H1 (cell line): Measurements from ENCODE around the gene DNAL1. TPM values are rescaled to one million over a fixed set of nuclear protein-coding genes. Genes with fewer than 3 reads are reported as not detected.

Experiments used
- CBX5 ChIP-seq: fragments of 300-800, 300-1000 bp; sonication (generic); IDR thresholded peaks from 2 replicates; pipeline ENCODE4 v1.7.1; 2016; ENCODE audit warnings: antibody characterized with exemption, low read length, low read depth
- CEBPB ChIP-seq: IDR thresholded peaks from 2 replicates; pipeline ENCODE4 v1.6.1; 2012; ENCODE audit warnings: low read depth, low read length
- FOSL1 ChIP-seq: IDR thresholded peaks from 2 replicates; pipeline ENCODE4 v1.6.1; 2011; ENCODE audit warnings: mild to moderate bottlenecking, low read depth, low read length, moderate library complexity; ENCODE audit not compliant: insufficient read depth
- GTF2F1 ChIP-seq: IDR thresholded peaks from 2 replicates; pipeline ENCODE4 v1.6.1; 2012; ENCODE audit warnings: low read depth, low read length, improper control_type of control experiment, borderline replicate concordance
- KDM1A ChIP-seq: fragments of 200-600, 300-600 bp; sonication (generic); IDR thresholded peaks from 2 replicates; pipeline ENCODE4 v1.7.1; 2016; ENCODE audit warnings: mild to moderate bottlenecking, low read length, borderline replicate concordance
- NANOG ChIP-seq: IDR thresholded peaks from 2 replicates; pipeline ENCODE4 v1.6.1; 2011; ENCODE audit warnings: low read length, low read depth, mild to moderate bottlenecking, inconsistent platforms; ENCODE audit not compliant: insufficient read depth, poor library complexity, severe bottlenecking
- POLR2AphosphoS5 ChIP-seq: IDR thresholded peaks from 2 replicates; pipeline ENCODE4 v1.6.1; 2011; ENCODE audit warnings: low read depth, low read length
- SAP30 ChIP-seq: fragments of 300-600 bp; sonication (generic); IDR thresholded peaks from 2 replicates; pipeline ENCODE4 v1.7.1; 2012; ENCODE audit warnings: low read length, moderate library complexity, mild to moderate bottlenecking, inconsistent platforms; ENCODE audit not compliant: insufficient read depth, insufficient replicate concordance
- ZNF274 ChIP-seq: IDR thresholded peaks from 2 replicates; pipeline ENCODE4 v1.7.0; 2012; ENCODE audit warnings: low read length, borderline replicate concordance; ENCODE audit errors: extremely low read depth
- polyA plus RNA-seq, 7 experiments: library from polyadenylated mRNA; depleted of rRNA in 3 of 7; stranded (reverse) in 5 of 7; unstranded in 2 of 7; fragments of >200 nt in 5 of 7; fragments of 200-250 nt in 2 of 7; gene quantifications; 1 replicate in 5 of 7; 2 replicates in 1 of 7; 4 replicates in 1 of 7; pipeline versions ENCODE4 v1.2.1 to v1.2.3, GENCODE V29; 2011 to 2013; ENCODE audit warnings: missing spikeins in 2 of 7, mixed read lengths in 2 of 7
- total RNA-seq: library from RNA; stranded (reverse); fragmentation: NEBNext Ultra II Directional; extraction: Animal tissue kit (Norgen Biotek cat#: 25700); gene quantifications from 2 replicates; pipeline ENCODE4 v1.2.1, GENCODE V29; 2021
- TF ChIP-seq, protein P1 (sequence below): fragments of 300-600 bp; sonication (generic); IDR thresholded peaks from 2 replicates; pipeline ENCODE4 v1.7.1; 2012; ENCODE audit warnings: low read length, moderate library complexity, mild to moderate bottlenecking, inconsistent platforms; ENCODE audit not compliant: insufficient replicate concordance
- TF ChIP-seq, protein P2 (sequence below): IDR thresholded peaks from 2 replicates; pipeline ENCODE4 v1.6.1; 2011; ENCODE audit warnings: low read depth, mild to moderate bottlenecking, low read length; ENCODE audit not compliant: insufficient read depth

The DNAL1 gene
- total and polyA plus RNA-seq, 2 of the 8 experiments (the other 6 are each of a cell fraction or from before 2014, with no cell fraction given), result 2.8 to 16.8 TPM

DNA sequence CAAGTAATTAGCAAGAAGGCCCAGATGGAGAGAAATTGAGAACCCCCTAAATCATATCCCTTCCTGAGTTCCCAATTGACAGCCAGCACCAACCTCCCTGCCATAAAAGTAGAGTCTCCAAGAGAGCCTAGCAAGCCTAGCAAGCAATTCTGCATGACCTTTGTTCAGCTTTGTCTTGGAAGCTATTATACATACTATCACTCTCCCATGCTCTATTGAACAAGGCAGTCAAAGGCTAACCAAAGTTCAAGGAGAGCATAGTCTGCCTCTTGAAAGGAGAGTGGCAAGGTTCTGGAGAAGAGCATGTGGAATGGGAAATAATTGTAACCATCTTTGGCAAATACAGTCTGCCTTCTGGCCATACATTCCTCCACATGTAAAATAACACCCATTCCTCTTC is 45.3 kb upstream of the DNAL1 start (continued):
- TF ChIP-seq, protein P1, sequence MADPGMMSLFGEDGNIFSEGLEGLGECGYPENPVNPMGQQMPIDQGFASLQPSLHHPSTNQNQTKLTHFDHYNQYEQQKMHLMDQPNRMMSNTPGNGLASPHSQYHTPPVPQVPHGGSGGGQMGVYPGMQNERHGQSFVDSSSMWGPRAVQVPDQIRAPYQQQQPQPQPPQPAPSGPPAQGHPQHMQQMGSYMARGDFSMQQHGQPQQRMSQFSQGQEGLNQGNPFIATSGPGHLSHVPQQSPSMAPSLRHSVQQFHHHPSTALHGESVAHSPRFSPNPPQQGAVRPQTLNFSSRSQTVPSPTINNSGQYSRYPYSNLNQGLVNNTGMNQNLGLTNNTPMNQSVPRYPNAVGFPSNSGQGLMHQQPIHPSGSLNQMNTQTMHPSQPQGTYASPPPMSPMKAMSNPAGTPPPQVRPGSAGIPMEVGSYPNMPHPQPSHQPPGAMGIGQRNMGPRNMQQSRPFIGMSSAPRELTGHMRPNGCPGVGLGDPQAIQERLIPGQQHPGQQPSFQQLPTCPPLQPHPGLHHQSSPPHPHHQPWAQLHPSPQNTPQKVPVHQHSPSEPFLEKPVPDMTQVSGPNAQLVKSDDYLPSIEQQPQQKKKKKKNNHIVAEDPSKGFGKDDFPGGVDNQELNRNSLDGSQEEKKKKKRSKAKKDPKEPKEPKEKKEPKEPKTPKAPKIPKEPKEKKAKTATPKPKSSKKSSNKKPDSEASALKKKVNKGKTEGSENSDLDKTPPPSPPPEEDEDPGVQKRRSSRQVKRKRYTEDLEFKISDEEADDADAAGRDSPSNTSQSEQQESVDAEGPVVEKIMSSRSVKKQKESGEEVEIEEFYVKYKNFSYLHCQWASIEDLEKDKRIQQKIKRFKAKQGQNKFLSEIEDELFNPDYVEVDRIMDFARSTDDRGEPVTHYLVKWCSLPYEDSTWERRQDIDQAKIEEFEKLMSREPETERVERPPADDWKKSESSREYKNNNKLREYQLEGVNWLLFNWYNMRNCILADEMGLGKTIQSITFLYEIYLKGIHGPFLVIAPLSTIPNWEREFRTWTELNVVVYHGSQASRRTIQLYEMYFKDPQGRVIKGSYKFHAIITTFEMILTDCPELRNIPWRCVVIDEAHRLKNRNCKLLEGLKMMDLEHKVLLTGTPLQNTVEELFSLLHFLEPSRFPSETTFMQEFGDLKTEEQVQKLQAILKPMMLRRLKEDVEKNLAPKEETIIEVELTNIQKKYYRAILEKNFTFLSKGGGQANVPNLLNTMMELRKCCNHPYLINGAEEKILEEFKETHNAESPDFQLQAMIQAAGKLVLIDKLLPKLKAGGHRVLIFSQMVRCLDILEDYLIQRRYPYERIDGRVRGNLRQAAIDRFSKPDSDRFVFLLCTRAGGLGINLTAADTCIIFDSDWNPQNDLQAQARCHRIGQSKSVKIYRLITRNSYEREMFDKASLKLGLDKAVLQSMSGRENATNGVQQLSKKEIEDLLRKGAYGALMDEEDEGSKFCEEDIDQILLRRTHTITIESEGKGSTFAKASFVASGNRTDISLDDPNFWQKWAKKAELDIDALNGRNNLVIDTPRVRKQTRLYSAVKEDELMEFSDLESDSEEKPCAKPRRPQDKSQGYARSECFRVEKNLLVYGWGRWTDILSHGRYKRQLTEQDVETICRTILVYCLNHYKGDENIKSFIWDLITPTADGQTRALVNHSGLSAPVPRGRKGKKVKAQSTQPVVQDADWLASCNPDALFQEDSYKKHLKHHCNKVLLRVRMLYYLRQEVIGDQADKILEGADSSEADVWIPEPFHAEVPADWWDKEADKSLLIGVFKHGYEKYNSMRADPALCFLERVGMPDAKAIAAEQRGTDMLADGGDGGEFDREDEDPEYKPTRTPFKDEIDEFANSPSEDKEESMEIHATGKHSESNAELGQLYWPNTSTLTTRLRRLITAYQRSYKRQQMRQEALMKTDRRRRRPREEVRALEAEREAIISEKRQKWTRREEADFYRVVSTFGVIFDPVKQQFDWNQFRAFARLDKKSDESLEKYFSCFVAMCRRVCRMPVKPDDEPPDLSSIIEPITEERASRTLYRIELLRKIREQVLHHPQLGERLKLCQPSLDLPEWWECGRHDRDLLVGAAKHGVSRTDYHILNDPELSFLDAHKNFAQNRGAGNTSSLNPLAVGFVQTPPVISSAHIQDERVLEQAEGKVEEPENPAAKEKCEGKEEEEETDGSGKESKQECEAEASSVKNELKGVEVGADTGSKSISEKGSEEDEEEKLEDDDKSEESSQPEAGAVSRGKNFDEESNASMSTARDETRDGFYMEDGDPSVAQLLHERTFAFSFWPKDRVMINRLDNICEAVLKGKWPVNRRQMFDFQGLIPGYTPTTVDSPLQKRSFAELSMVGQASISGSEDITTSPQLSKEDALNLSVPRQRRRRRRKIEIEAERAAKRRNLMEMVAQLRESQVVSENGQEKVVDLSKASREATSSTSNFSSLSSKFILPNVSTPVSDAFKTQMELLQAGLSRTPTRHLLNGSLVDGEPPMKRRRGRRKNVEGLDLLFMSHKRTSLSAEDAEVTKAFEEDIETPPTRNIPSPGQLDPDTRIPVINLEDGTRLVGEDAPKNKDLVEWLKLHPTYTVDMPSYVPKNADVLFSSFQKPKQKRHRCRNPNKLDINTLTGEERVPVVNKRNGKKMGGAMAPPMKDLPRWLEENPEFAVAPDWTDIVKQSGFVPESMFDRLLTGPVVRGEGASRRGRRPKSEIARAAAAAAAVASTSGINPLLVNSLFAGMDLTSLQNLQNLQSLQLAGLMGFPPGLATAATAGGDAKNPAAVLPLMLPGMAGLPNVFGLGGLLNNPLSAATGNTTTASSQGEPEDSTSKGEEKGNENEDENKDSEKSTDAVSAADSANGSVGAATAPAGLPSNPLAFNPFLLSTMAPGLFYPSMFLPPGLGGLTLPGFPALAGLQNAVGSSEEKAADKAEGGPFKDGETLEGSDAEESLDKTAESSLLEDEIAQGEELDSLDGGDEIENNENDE, result no peak
- no peak for TF ChIP-seq SAP30
- TF ChIP-seq CBX5, result no peak
- TF ChIP-seq NANOG, result no peak
- TF ChIP-seq, protein P2, sequence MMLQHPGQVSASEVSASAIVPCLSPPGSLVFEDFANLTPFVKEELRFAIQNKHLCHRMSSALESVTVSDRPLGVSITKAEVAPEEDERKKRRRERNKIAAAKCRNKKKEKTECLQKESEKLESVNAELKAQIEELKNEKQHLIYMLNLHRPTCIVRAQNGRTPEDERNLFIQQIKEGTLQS, result no peak
- TF ChIP-seq ZNF274, result no peak
- no peak for TF ChIP-seq GTF2F1
- no peak for TF ChIP-seq CEBPB
- TF ChIP-seq KDM1A, result no peak
- no peak for TF ChIP-seq POLR2AphosphoS5
- TF ChIP-seq FOSL1, result no peak
